Stimulated activated CD4-positive, alpha-beta T cell treated with anti-CD3 and anti-CD28 coated beads, Interleukin-2, amount 100 ng/mL, for 24 hours (primary cell): ENCODE measurements around the gene NT5DC3.

ENCODE experiments used
- DNase-seq, 2 donors: peaks; one replicate each; pipeline ENCODE4 v3.0.0-alpha.2; 2020

The NT5DC3 gene

DNA sequence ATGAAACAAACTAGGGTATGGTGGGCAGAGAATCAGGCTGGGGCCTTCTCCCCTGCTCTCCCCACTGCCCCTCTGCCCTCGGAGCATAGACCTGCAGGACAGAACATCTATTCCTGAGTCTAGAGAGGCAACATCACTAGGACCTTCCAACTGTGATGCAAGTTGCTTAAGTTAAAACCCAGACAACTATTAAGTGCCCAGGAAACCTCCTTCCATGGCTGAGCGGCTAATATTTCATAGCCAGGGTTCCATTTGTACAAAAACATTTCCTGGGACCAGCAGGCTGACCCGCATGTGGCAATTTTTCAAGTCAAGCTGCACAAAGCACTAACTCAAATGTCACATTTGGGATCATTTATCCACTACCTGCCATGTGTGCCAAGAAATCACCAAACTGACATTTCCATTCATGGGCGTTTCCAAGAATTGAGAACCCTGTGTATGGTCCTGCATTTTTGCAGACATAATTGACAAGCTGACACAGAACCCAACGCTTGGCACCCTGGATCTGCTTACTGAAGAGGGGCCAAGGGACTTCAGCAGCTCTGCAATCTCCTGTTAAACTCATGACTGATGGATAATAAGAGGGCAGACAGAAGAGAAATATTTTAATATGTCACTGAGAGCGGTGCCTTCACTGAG lies 32.7 kb downstream of the NT5DC3 start:
- DNase-seq = no peak

DNA sequence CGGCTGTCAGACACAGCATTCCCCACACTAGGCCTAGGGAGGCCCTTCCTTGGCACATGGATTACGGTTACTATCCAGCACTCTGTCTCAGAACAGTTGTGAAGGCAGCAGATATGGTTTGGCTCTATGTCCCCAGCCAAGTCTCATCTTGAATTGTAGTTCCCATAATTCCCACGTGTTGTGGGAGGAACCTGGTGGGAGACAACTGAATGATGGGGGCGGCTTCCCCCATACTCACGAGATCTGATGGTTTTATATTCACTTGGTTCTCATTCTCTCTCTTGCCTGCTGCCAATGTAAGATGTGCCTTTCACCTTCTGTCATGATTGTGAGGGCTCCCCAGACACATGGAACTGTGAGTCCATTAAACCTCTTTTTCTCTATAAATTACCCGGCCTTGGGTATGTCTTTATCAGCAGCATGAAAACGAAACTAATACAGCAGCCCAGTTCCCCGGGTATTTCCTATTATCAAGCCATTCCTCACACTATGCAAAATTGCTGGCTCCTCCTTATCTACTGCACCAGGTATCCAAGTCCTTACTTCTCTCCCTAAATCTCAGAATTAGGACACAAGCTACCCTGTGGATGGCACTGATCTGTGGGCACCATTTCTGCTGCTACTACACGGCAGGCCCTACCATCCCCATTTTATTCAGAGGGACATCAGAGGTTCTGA lies 33.3 kb downstream of the NT5DC3 start:
- no peak for DNase-seq

DNA sequence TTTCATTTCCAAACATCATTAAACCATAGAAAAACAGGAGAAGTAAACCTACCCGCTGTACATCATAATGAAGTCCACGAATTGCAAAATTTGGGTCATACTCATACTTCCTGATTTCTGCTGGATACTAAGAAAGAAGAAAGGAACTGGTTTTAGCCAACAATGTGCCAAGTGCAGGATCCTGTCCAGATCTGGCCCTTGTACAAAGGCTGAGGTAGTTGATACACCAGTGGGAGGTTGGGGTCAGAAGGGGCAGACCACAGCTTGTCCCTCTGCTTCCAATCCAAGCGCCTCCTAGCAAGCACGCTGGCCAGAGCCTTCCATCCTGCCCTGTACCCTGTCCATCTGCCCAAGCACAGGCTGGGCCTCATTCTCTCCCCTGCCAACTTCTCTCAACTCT lies 34.2 kb downstream of the NT5DC3 start:
- no peak for DNase-seq

DNA sequence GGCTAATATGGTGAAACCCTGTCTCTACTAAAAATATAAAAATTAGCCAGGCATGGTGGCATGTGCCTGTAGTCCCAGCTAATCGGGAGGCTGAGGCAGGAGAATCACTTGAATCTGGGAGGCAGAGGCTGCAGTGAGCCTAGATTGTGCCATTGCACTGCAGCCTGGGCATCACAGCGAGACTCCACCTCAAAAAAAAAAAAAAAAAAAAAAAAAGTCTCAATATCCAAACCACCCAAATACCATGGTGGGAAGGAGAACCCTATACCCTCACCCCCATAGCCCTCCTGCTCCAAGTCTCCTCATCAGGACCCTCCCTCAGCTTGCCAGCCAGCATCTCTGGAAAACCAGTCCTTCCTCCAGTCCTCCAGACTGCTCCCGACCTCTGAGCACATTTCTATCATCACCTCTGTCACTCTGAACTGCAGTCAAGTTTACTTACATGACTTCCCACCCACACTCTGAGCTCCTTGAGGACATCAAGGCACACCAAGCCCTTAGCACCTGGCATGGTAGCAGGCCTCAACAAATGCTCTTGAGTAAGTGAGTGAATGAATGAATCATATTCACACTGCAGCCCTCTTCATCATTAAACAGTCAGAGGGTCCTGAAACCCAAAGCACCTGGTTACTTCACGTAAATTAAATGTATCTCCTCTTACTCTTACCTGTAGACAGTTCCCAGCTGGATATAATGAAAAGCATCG lies 35.2 kb downstream of the NT5DC3 start:
- no peak for DNase-seq

DNA sequence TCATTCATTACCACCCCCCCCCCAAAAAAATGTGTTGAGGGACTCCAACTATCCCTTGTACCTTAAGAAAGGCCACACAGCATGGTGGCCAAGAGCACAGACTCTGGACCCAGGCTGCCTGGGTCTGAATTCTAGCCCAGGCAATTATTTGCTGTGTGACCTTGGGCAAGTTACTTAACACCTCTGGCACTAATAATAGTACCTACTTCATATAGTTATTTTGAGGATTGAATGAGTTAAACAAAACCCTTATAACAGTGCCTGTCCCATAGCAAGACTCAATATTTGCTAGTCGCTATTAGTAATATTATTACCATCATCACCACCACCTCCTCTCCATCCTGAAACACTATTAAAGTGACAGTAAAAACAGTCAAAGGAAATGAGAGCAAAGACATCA lies 37.2 kb downstream of the NT5DC3 start:
- DNase-seq = no peak

DNA sequence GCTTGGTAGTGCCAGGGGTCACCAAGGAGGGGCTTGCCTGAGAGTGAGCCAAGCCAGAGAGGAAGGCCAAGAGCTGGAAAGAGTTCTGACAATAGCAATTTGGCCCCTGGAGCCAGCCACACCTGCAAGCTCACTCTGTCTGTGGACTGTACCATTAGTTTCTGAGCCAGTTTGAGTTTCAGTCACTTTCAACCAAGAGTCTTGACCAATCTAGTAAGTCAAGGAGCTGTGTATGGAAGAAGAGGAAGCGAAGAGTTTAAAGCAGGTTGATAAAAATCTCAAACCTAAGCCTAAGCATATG lies 38.5 kb downstream of the NT5DC3 start:
- DNase-seq = no peak

DNA sequence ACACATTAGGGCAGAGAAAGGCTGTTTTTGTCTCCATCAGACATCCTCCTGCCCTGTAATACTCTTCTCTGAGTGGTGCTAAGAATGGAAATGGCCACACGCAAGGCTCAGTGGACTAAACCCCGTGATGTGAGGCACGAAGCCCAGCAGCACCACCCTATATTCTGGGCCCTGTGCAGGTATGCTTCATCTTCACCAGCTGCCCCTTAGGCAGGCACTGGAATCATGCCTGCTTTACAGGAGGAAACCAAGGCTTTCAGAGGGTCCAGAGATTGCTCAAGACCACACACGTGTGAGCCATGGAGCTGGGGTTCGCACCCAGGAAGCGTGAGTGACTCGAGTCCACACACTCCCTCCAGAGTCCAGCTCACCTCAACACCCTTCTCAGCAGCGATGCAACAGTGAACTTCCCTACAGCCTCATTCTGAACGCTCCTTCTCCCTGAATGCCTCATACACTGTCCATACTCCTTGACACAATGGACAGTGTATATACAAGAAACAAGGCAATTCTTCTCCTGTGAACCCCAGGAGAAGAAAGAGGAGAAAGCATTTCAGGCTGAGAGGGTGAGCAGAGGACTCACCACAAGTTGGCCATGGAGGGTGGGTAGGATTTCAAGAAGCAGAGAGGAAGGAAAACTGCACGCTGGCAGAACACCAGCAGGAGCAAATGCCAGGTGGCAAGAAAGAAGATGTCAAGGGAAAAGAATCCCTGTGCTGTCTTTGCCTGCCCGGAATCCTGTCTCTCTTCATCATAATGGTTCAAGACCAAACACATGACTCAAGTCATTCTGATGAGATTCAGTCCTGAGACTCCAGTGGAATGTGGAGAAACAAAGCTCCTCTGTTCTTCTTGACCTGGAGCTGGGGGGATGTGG lies 39.1 kb downstream of the NT5DC3 start:
- DNase-seq = no peak

DNA sequence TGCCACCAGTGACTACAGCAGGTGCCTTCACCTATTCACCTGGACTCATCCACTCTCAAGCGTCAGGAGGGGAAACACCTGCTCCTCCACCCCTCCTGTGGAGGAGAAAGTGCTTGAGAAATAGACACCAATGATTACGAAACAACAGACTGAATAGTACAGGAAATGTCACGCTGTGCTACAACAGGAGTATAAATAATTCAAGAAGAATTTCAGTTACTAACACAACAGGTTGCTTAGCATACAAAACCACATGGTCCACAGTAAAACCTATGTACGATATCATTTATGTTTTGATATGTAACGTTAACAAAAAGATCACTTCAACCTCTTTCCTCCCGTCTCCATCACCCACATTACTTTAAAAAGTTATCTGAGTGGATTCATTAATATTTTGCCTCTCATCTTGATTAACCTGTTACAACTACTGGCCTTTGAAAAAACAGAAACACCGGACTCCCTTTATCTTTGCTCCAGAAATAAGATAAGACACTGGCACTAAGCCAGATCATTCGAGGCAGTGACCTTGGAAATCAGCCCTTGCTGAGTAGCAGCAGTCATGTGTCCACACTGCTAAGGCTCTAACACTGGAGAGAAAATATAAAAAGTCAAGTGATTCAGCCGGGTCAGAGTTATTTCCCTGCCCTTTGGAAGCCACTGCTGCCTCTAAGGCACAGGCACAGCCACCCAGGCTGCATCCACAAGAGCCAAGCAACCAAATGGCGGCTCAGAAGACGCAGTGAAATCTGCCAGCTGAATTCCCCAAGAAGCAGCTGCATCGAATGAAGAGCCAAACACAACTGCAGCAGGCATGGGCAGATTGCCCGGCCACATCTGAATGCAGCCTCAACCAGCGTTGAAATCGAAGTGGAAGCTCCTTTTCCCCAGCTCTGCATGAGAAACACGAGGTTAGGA lies 40.9 kb downstream of the NT5DC3 start:
- DNase-seq = no peak

DNA sequence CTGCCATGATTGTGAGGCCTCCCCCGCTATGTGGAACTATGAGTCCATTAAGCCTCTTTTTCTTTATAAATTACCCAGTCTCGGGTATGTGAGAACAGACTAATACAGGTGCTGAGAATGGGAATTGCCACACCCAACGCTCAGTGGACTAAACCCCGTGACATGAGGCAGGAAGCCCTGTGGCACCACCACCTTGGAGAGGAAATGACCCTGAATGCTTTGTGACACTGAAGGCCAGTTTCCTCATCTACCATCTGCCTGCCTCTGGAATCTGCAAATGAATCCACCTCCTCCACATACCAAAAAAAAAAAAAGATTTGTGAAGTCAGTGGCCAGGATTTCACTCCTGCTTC lies 41.6 kb downstream of the NT5DC3 start:
- DNase-seq = no peak

DNA sequence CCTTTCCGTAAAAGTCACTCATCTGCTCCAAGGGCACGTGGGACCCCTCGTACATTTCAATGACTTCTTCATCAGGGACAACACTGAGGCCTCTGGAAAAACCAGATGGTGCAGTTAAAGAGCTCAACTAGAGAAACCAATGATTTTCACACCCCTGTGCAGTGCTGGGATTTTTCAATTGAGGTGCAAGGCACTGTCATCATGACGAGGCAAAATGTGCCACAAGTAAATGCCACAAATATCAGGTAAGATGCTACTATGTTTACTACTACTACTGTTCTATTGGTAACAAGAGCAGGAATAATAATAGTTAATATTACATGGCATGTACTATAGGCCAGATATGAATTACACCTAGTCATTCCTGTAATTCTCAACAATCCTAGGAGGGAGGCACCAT lies 42.4 kb downstream of the NT5DC3 start:
- DNase-seq = no peak

DNA sequence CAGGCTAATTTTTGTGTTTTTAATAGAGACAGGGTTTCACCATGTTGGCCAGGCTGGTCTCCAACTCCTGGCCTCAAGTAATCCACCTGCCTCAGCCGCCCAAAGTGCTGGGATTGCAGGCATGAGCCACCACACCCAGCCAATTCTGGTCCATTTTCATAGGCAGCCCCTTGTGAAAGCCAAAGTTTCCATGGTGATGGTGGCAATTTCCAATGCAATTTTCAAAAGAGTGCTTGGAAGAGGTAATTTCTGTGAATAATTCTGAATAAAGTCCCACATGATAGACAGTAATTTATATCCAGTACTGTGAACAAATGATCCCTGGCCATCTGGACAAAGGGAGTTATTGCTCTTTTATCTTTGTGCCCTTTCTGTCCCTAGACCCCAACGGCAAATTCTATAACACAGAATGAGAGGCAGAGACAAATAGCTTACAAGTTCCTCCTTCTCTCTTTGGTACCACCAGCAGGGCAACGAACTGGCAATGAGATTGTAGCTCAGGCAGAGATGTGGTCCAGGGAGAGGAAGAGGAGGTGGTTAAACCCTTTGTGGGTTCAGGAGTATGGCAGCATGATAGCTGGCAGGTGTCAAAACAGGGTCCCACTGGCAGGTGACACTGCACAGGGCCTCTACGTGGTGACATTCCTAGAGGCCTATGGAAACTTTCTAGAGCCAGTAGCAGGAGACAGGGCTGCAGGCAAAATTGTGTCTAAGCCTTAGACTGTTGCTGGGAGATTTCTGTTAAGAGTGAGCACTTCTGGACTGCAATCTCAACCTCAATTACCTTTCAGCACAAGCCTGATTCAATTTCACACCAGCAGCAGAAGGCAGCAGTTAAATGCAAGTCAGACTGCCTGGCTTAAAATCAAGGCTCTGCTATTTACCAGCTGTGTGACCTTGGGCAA lies 46.5 kb downstream of the NT5DC3 start:
- DNase-seq = no peak

DNA sequence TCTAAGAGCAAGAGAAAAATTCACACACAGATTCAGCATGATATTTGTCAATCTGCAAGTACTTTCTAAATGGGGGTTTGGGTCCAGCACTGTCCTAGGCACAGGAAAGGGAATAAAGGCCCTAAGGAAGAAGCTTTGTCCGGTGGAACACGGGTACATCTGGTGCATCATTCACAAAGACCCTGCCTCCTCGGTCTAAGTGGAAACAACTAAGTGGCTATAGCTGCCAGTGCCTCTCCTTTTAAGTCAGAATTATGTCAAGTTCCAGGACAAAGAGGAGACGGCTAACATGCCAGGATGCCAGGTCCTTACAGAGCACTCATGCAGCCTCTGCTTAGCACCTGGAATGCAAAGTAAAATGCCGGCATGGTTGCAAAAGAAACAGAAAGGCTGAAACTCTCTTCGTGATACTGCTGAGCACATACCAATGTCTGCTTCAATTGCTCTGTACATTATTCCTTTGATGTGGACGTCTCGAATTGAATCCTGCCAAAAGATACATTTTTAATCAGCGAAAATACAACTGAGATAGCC lies 47.5 kb downstream of the NT5DC3 start:
- DNase-seq = no peak

DNA sequence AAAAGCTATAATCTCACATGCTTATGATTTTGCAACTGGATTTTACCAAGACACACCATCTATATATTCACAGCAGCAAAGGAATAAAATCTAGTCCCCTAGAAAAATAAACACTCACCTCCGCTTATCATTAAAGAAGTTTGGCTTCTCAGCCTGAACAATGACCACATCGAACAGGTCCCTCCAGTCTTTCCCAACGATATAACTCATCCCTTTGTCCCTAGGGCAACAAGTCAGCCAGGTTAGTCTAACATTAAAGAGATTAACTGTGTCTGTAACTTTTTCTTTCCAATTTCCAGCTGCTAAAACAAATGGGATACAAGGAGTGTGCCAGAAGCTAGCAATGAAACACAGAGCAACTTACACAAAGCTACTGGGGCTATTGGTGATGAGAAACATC lies 48.0 kb downstream of the NT5DC3 start:
- DNase-seq = no peak

DNA sequence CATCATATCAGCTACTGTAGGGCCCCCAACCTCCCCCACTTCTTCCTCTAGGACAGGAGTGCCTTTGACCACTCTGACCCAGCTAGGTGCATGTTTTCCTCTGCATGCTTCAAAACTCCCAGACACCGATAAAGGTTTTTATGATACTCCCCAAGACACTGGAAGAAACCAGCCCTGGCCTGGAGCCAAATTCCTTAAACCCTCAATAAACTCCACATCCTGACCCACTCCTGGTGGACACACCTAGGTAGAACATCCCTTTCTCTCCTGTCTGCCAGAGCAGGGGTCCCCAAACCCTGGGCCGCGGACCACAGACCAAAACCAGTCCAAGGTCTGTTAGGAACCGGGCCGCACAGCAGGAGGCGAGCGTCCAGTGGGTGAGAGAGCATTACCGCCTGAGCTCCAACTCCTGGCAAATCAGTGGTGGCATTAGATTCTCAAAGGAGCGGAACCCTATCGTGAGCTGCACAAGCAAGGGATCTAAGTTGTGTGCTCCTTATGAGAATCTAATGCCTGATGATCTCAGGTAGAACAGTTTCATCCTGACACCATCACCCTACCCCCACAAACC lies 49.6 kb downstream of the NT5DC3 start:
- DNase-seq = no peak

DNA sequence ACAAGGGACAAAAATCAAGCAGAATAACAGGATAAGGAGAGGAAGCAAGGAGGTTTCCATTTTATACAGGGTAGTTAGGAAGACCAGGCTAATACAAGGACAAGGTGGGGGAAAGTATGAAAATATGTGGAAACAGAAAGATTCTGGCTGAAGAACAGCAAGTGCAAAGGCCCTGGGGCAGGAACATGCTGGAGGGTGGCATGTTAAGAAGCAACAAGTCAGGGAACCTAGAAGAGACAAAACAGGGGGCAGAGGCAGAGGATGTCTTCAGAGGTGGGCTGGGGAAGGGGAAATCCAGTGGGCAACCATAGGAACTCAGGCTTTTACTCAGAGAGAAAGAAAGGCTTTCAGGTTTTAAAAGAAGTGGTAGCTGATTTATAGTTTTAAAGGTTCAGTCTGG lies 54.8 kb downstream of the NT5DC3 start:
- DNase-seq = no peak

DNA sequence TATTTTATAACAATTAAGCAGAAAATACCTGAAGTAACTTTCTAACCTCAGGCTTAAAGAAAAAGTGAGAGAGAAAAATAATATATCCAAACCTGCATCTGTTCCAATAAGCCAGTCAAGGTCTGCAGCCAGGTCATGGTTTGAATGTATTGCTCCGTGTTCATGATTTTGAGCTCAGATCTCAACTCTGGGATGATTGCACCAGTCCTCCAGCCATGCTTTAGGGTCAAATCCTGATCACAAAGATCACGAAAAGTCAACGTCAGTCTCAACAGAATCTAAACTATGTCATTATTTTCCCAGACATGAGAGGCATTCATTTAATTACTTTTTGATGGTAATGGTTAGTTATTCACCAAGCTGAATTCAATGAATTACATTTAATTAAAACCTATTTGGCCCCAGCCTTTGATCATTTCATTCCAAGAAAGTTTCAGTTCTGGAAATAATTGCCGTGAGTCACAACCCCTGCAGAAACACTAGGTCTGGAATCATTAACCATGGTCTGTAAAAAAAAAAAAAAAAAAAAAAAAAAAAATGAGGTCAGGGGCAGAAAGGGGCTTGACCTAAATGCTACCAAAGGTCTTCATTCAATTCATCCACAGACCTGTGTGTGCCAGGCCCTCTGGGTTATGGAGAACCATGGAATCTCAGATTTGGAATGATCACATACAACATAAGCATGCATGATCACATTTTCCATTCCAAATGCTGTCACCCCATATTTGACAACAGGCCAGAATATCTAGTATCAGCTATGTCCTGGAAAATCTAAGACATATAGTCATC lies 55.6 kb downstream of the NT5DC3 start:
- DNase-seq = no peak

DNA sequence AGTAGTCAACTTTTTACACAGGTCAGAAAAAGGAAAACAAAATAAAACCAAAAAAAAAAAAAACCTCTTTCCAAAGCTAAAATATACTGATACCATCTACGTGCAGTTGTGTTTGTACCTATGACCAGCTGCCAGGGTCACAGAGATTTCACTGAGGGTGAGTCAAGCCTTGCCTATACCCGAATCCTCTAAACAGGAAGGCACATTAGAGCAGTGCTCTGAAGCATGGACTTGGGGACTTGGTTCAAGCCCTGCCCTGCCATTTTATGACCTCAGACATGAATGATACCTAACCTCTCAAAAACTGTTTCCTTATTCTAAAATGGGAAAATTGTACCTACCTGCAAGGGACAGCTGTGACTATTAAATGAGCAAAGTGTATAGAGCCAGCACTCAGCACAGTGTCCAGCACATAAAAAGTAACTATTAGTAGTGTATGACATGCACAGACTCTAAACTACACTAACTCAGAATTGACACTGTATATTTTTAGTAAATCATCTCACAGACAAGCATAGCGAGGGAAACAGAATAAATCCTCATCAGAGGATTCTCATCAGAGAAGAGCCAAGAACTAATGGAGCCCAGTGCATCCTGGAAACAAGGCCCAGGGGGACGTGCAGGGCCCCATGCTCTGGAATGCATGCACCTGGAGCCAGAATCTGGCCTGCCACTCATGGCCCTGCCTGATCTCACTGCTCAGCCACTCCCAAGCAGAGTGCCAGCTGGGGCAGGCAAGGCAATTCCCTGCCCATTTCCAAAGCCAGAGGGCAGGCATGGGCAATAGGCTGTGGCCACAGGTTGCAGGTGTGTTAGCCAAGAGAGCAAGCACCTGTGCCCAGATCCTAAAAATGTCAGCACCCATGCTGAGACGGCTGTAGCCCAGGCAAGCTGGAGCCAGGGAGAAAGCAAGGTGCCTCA lies 57.0 kb downstream of the NT5DC3 start:
- no peak for DNase-seq

DNA sequence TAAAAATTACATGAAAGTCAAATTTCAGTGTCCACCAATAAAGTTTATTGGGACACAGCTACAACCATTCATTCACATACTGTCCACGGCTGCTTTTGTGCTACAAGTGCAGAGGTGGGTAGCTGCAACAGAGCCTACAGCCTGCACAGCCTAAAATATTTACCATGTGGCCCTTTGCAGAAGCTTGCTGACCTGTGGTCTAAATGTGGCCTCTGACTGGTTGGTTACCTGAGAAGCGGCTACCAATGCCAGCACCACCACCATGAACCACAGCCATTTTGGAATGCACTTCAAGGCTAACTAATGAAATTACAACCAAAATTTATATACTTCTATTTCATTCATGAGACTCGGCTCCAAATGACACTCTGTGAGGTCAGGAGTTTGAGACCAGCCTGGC lies 58.6 kb downstream of the NT5DC3 start:
- no peak for DNase-seq

DNA sequence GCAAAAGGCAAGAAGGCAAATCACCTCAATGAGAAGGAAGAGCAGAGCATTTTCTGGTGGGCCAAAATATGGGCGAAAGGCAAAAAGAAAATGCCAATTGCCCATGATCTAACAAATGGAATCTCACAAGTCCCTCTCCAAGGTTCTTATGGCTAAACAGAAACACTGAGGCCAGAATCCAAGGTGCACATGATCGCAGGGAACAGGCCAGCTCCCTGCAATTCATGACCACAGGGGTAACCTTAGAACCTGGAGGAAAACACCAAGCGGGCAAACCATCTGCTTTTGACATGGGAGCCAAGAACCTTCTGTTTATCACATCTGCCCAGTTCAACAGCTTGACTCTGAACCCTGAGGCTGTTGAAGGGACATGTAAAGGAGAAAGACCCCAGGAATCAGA lies 60.0 kb downstream of the NT5DC3 start:
- DNase-seq = no peak
